Keratinocyte (primary cell): ENCODE measurements around the gene STK32B. TPM values are rescaled to one million over a fixed set of nuclear protein-coding genes. Genes with fewer than 3 reads are reported as not detected.

Experiments
- DNase-seq: peaks from one replicate; pipeline ENCODE4 v3.0.0-alpha.2; 2011; ENCODE audit warnings: low read depth, missing footprints, low spot score
- FAIRE-seq: peaks from 2 replicates; lab custom pipeline; 2011; peaks lifted over from hg19 to GRCh38; lab: Jason Lieb, UNC
- H2AFZ ChIP-seq: 2 replicates; pipeline ENCODE4 v1.6.0; 2012; ENCODE audit warnings: low read length, control low read depth, inconsistent platforms; ENCODE audit not compliant: control insufficient read depth
- H3K27ac ChIP-seq: 2 replicates; pipeline ENCODE4 v1.5.1; 2011; ENCODE audit warnings: low read length; ENCODE audit not compliant: control insufficient read depth, insufficient read depth
- H3K27me3 ChIP-seq: 3 replicates; pipeline ENCODE4 v1.6.0; 2011; ENCODE audit warnings: low read length; ENCODE audit not compliant: control insufficient read depth, insufficient read depth; ENCODE audit errors: extremely low read depth
- H3K36me3 ChIP-seq, 2 experiments: 2 replicates in 1 of 2; 3 replicates in 1 of 2; pipeline ENCODE4 v1.5.1; 2011; ENCODE audit warnings: low read length in 2 of 2, mild to moderate bottlenecking in 1 of 2; ENCODE audit not compliant: control insufficient read depth in 2 of 2, insufficient read depth in 2 of 2; ENCODE audit errors: extremely low read depth in 1 of 2
- H3K4me1 ChIP-seq: 3 replicates; pipeline ENCODE4 v1.5.1; 2011; ENCODE audit warnings: low read length; ENCODE audit not compliant: control insufficient read depth, insufficient read depth; ENCODE audit errors: extremely low read depth
- H3K4me2 ChIP-seq: 3 replicates; pipeline ENCODE4 v1.6.0; 2011; ENCODE audit warnings: low read depth, low read length; ENCODE audit not compliant: control insufficient read depth, insufficient read depth; ENCODE audit errors: extremely low read depth
- H3K4me3 ChIP-seq, 3 experiments: fragments of 200-600 bp in 1 of 3; sonication (generic) in 1 of 3; 2 replicates in 2 of 3; 3 replicates in 1 of 3; pipeline ENCODE4 v1.5.1; 2011 to 2016; ENCODE audit warnings: low read length in 3 of 3, mild to moderate bottlenecking in 3 of 3, control low read depth in 2 of 3, inconsistent platforms in 1 of 3, low read depth in 1 of 3, mixed read lengths in 1 of 3, mixed run types in 1 of 3, moderate library complexity in 1 of 3; ENCODE audit not compliant: control insufficient read depth in 2 of 3, insufficient read depth in 2 of 3; ENCODE audit errors: extremely low read depth in 1 of 3
- H3K79me2 ChIP-seq: 2 replicates; pipeline ENCODE4 v1.6.0; 2012; ENCODE audit warnings: low read length; ENCODE audit not compliant: control insufficient read depth, insufficient read depth
- H3K9ac ChIP-seq: 3 replicates; pipeline ENCODE4 v1.6.0; 2011; ENCODE audit warnings: low read length; ENCODE audit not compliant: control insufficient read depth, insufficient read depth; ENCODE audit errors: extremely low read depth
- H3K9me1 ChIP-seq: 3 replicates; pipeline ENCODE4 v1.6.0; 2011; ENCODE audit warnings: low read length; ENCODE audit not compliant: control insufficient read depth, insufficient read depth; ENCODE audit errors: extremely low read depth
- H3K9me3 ChIP-seq: 2 replicates; pipeline ENCODE4 v1.5.1; 2012; ENCODE audit warnings: low read depth, low read length; ENCODE audit not compliant: control insufficient read depth
- H4K20me1 ChIP-seq: 3 replicates; pipeline ENCODE4 v1.6.0; 2011; ENCODE audit warnings: low read length; ENCODE audit not compliant: control insufficient read depth, insufficient read depth; ENCODE audit errors: extremely low read depth
- CTCF ChIP-seq, 3 experiments: IDR thresholded peaks in 1 of 3; conservative IDR thresholded peaks in 1 of 3; optimal IDR thresholded peaks in 1 of 3; 2 replicates in 2 of 3; 3 replicates in 1 of 3; pipeline versions ENCODE3 to v1.5.1; 2011; ENCODE audit warnings: low read length in 3 of 3, mild to moderate bottlenecking in 3 of 3, moderate library complexity in 2 of 3, control low read depth in 1 of 3, inconsistent platforms in 1 of 3; ENCODE audit not compliant: insufficient read depth in 2 of 3; ENCODE audit errors: extremely low read depth in 1 of 3
- EZH2 ChIP-seq: IDR thresholded peaks from one replicate; pipeline ENCODE4 v1.6.1; 2012; ENCODE audit warnings: inconsistent platforms, mild to moderate bottlenecking, low read length, moderate library complexity
- dilution Hi-C: fragments of 300-500 bp; cut with MboI; formaldehyde crosslinking; loops from one replicate; pipeline ENCODE4 v1.7.0; 2020; ENCODE audit warnings: low sequenced_read_pairs; ENCODE audit not compliant: extremely low pct_ligation_motif_present
- polyA plus RNA-seq, 5 experiments: library from polyadenylated mRNA; depleted of rRNA in 3 of 5; stranded (reverse) in 3 of 5; stranded (forward) in 1 of 5; unstranded in 1 of 5; fragments of >200 nt; gene quantifications; 1 replicate in 1 of 5; 2 replicates in 3 of 5; 3 replicates in 1 of 5; pipeline versions ENCODE4 v1.2.1 to v1.2.3, GENCODE V29; 2011 to 2012; ENCODE audit warnings: missing spikeins in 2 of 5, low read depth in 1 of 5, low replicate concordance in 1 of 5

The STK32B gene
- polyA plus RNA-seq, 1 donor (not counting 4 experiments of a cell fraction or from before 2014, with no cell fraction given) = 3.4 TPM

- H3K4me1 ChIP-seq = no peaks in the 10 kb centered on the region
- H3K9me1 ChIP-seq = no peaks in the 10 kb centered on the region
- H3K79me2 ChIP-seq = no peaks in the 10 kb centered on the region
- DNase-seq = no peak
- no peak for FAIRE-seq
- H2AFZ ChIP-seq = no peak overlapping the region
- no peak overlapping the region for H3K9ac ChIP-seq
- H3K4me3 ChIP-seq = no peak overlapping the region
- TF ChIP-seq CTCF (optimal IDR thresholded peaks at IDR 0.05 in 1 of 3, IDR thresholded peaks at IDR 0.05 in 1 of 3, conservative IDR thresholded peaks at IDR 0.05 in 1 of 3; ENCODE audit: extremely low read depth in 1 of 3, insufficient read depth in 2 of 3, low read length in 3 of 3) (no peak), EZH2 (no peak)
- no peaks in the 10 kb centered on the region for H3K9me3 ChIP-seq
- dilution Hi-C loops = no loop called here
- no peak overlapping the region for H3K27ac ChIP-seq
- H4K20me1 ChIP-seq = no peaks in the 10 kb centered on the region
- no peaks in the 10 kb centered on the region for H3K36me3 ChIP-seq
- no peaks in the 10 kb centered on the region for H3K27me3 ChIP-seq
- no peak overlapping the region for H3K4me2 ChIP-seq
Observed at GRCh38 chr4:5458676-5459075, 407.4 kb downstream of the STK32B start.

- no peaks in the 10 kb centered on the region for H3K9me3 ChIP-seq
- H3K79me2 ChIP-seq = no peaks in the 10 kb centered on the region
- no peaks in the 10 kb centered on the region for H3K36me3 ChIP-seq
- DNase-seq (no peak), FAIRE-seq (no peak)
- TF ChIP-seq EZH2 = no peak
- no peak for TF ChIP-seq CTCF (optimal IDR thresholded peaks at IDR 0.05 in 1 of 3, IDR thresholded peaks at IDR 0.05 in 1 of 3, conservative IDR thresholded peaks at IDR 0.05 in 1 of 3; ENCODE audit: extremely low read depth in 1 of 3, insufficient read depth in 2 of 3, low read length in 3 of 3)
- no peak overlapping the region for H2AFZ ChIP-seq
- no peaks in the 10 kb centered on the region for H3K27me3 ChIP-seq
- dilution Hi-C loops = no loop called here
- H3K4me2 ChIP-seq = no peak overlapping the region
- no peaks in the 10 kb centered on the region for H3K9me1 ChIP-seq
- no peaks in the 10 kb centered on the region for H4K20me1 ChIP-seq
- no peaks in the 10 kb centered on the region for H3K4me1 ChIP-seq
- H3K27ac ChIP-seq = no peak overlapping the region
- no peak overlapping the region for H3K9ac ChIP-seq
- no peak overlapping the region for H3K4me3 ChIP-seq
Observed at GRCh38 chr4:5459236-5459635, 408.0 kb downstream of the STK32B start.
